ENCODE measurements around the gene ARMC5.

DNA sequence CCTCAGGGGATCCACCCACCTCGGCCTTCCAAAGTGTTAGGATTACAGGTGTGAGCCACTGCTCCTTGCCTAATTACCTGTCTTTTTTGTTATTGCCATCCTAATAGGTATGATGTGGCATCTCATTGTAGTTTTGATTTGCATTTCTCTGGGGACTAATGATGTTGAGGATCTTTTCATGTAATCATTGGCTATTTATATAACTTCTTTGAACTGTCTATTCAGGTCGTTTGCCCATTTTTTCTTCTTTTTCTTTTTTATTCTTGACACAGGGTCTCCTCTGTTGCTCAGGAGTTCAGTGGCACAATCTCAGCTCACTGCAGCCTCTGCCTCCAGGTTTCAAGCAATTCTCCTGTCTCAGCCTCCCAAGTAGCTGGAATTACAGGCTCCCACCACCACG is 11.3 kb downstream of the ARMC5 start:
- TF ChIP-seq SAP30 (IDR thresholded peaks at IDR 0.05; ENCODE audit: borderline replicate concordance, insufficient read depth, low read depth, low read length, poor library complexity, severe bottlenecking) (no peak), CBFA2T3 (IDR thresholded peaks at IDR 0.05) (no peak), GABPB1 (CRISPR knock-in tag; IDR thresholded peaks at IDR 0.05) (no peak), RBM22 (IDR thresholded peaks at IDR 0.05; ENCODE audit: low read depth, low read length, poor library complexity, severe bottlenecking) (no peak), POLR2AphosphoS5 (IDR thresholded peaks at IDR 0.05; ENCODE audit: control insufficient read depth, insufficient read depth, low read depth, low read length) (no peak), POLR3G (IDR thresholded peaks at IDR 0.05; ENCODE audit: extremely low read depth, insufficient read length, insufficient replicate concordance) (no peak)
